ENCODE measurements around the gene SPECC1.

GRCh38 chr17:20267459-20267842 lies 258.3 kb downstream of the SPECC1 start:
- no peak for TF ChIP-seq EP300 (IDR thresholded peaks at IDR 0.05)
- TF ChIP-seq CTCF (IDR thresholded peaks at IDR 0.05), result no peak
- no peak for TF ChIP-seq POLR2AphosphoS5 (IDR thresholded peaks at IDR 0.05)
- no peak for TF ChIP-seq POLR2A (IDR thresholded peaks at IDR 0.05)
